Endothelial cell (in vitro differentiated cells): ENCODE results near the gene ACSS1. TPM values are rescaled to one million over a fixed set of nuclear protein-coding genes. Genes with fewer than 3 reads are reported as not detected.

Experiments used
- DNase-seq: peaks from one replicate; pipeline ENCODE4 v3.0.0; 2021; ENCODE audit warnings: low spot score
- H3K27ac Mint-ChIP-seq: one replicate; pipeline ENCODE4 v1.8.0; 2021; ENCODE audit warnings: mixed read lengths, inconsistent platforms; ENCODE audit not compliant: unreplicated experiment
- H3K27me3 Mint-ChIP-seq: one replicate; pipeline ENCODE4 v1.8.0; 2021; ENCODE audit warnings: mild to moderate bottlenecking, moderate library complexity, mixed read lengths, inconsistent platforms; ENCODE audit not compliant: unreplicated experiment
- H3K36me3 Mint-ChIP-seq: one replicate; pipeline ENCODE4 v1.8.0; 2021; ENCODE audit warnings: mild to moderate bottlenecking, low read depth, mixed read lengths, inconsistent platforms; ENCODE audit not compliant: unreplicated experiment
- H3K4me1 Mint-ChIP-seq: one replicate; pipeline ENCODE4 v1.8.0; 2021; ENCODE audit warnings: mild to moderate bottlenecking, mixed read lengths, inconsistent platforms; ENCODE audit not compliant: unreplicated experiment
- H3K4me3 Mint-ChIP-seq: one replicate; pipeline ENCODE4 v1.8.0; 2021; ENCODE audit warnings: mild to moderate bottlenecking, mixed read lengths, inconsistent platforms; ENCODE audit not compliant: unreplicated experiment
- H3K9me3 Mint-ChIP-seq: one replicate; pipeline ENCODE4 v1.8.0; 2021; ENCODE audit warnings: mixed read lengths, inconsistent platforms; ENCODE audit not compliant: unreplicated experiment
- CTCF ChIP-seq: fragments of 200-600 bp; sonication (generic); IDR thresholded peaks from one replicate; pipeline ENCODE4 v1.5.0; 2021; ENCODE audit warnings: antibody characterized with exemption; ENCODE audit not compliant: unreplicated experiment
- total RNA-seq: library from RNA; stranded (reverse); fragmentation: NEBNext Ultra II Directional; extraction: Animal tissue kit (Norgen Biotek cat#: 25700); gene quantifications from one replicate; pipeline ENCODE4 v1.2.1, GENCODE V29; 2021; ENCODE audit not compliant: unreplicated experiment

ACSS1 gene
- total RNA-seq, 1 donor from 2014 or later: 15.5 TPM

GRCh38 chr20:24958506-24959385 lies 99.2 kb downstream of the ACSS1 start:
- no peak overlapping the region for H3K4me3 Mint-ChIP-seq
- H3K27ac Mint-ChIP-seq: no peak overlapping the region
- DNase-seq: no peak
- no peaks in the 10 kb centered on the region for H3K9me3 Mint-ChIP-seq
- H3K4me1 Mint-ChIP-seq: no peaks in the 10 kb centered on the region
- TF ChIP-seq CTCF: no peak
- no peaks in the 10 kb centered on the region for H3K27me3 Mint-ChIP-seq
- peaks cover 16% of the 10 kb centered on the region for H3K36me3 Mint-ChIP-seq

- no peak overlapping the region for H3K27ac Mint-ChIP-seq
These were observed 100.5 kb downstream of the ACSS1 start for GRCh38 chr20:24957326-24958016.

More at GRCh38 chr20:24957326-24958016, 100.5 kb downstream of the ACSS1 start:
- Mint-ChIP-seq H3K4me3 (no peak overlapping the region), H3K9me3 (no peaks in the 10 kb centered on the region), H3K27me3 (no peaks in the 10 kb centered on the region), H3K36me3 (peaks cover 7% of the 10 kb centered on the region), H3K4me1 (no peaks in the 10 kb centered on the region)
- no peak for TF ChIP-seq CTCF
- no peak for DNase-seq

Other genes starting within 250 kb of the ACSS1 start
- not detected for gene CST7, start 108.9 kb downstream of the ACSS1 start, total RNA-seq
- gene APMAP, start 65.4 kb downstream of the ACSS1 start, total RNA-seq: 95.2 TPM
- not detected for gene VSX1, start 24.0 kb upstream of the ACSS1 start, total RNA-seq
- gene ENTPD6, start 137.6 kb upstream of the ACSS1 start, total RNA-seq: 43.0 TPM
- 57.9 TPM for gene PYGB, start 189.9 kb upstream of the ACSS1 start, total RNA-seq